ENCODE measurements around the gene EFNB3. TPM values are rescaled to one million over a fixed set of nuclear protein-coding genes. Genes with fewer than 3 reads are reported as not detected.

Gene EFNB3
- total and polyA plus RNA-seq, 10 of the 15 experiments (the other 5 are each of a cell fraction or from before 2014, with no cell fraction given) = 0.01 to 0.13 (median 0.04) TPM; not detected in 5

- ChIA-PET SMC1A (ENCODE audit: uncharacterized antibody, unreplicated experiment) (interaction anchor here (0.7 kb wide), 1 partner anchor 246 kb away, joined by 3 read pairs; no protein-coding TSS in a partner anchor), RAD21 (ENCODE audit: unreplicated experiment) (no interaction called here), CTCF (interaction anchor here (1.0 to 1.7 kb wide), 4 partner anchors 18 to 393 kb away, joined by 3 to 5 read pairs (median 4); no protein-coding TSS in a partner anchor), POLR2A (no interaction called here)
- no peak overlapping the region for H3K9ac ChIP-seq (ENCODE audit: control insufficient read depth, insufficient read depth, low read length)
- intact Hi-C loops (cut with micrococcal nuclease; ENCODE audit: unreplicated experiment) (no loop called here), in situ Hi-C loops (cut with MboI) (no loop called here)
- no peak overlapping the region for H3K4me2 ChIP-seq (ENCODE audit: control insufficient read depth, insufficient read depth)
- H2AFZ ChIP-seq (ENCODE audit: control insufficient read depth, low read depth, low read length) = no peak overlapping the region
- H3K27ac ChIP-seq (ENCODE audit: control insufficient read depth, insufficient read depth) = no peak overlapping the region
- ATAC-seq = no peak
- no peak for DNase-seq (ENCODE audit: low read depth, low spot score)
- no peak overlapping the region for H3K4me3 ChIP-seq
- no peaks in the 10 kb centered on the region for H4K20me1 ChIP-seq (ENCODE audit: control insufficient read depth, insufficient read depth)
- H3K4me1 ChIP-seq (ENCODE audit: control insufficient read depth, insufficient read depth, low read length) = no peaks in the 10 kb centered on the region
- BruUV-seq (replicated peaks) = no TSS peak
- TF ChIP-seq RUNX3 (IDR thresholded peaks at IDR 0.05; ENCODE audit: low read length) = no peak
- TF ChIP-seq EED (IDR thresholded peaks at IDR 0.05; ENCODE audit: low read depth) = no peak
- peak; percentile 69 for TF ChIP-seq POLR2A (IDR thresholded peaks at IDR 0.05; ENCODE audit: low read depth, low read length)
- no peak for TF ChIP-seq STAT1 (conservative IDR thresholded peaks at IDR 0.05)
- TF ChIP-seq HDAC2 (IDR thresholded peaks at IDR 0.05) = no peak
- peak; percentile 8 for TF ChIP-seq BCL3 (IDR thresholded peaks at IDR 0.05; ENCODE audit: borderline replicate concordance, insufficient read depth, low read depth, low read length, poor library complexity, severe bottlenecking)
- peaks cover 8 to 25% of the 10 kb centered on the region in 2 experiments; a peak in 3 of 4 replicates for H3K36me3 ChIP-seq (ENCODE audit: control insufficient read depth in 2 of 2, insufficient read depth in 2 of 2, low read length in 1 of 2)
- 89% methylated on average over 10 of the region's 10 CpGs for WGBS (ENCODE audit: insufficient coverage, insufficient replicate concordance, low lambda C conversion rate, missing lambda C conversion rate)
- no peaks in the 10 kb centered on the region for H3K9me3 ChIP-seq (replicated peaks; ENCODE audit: control insufficient read depth, insufficient read depth, low read length)
- no peak for FAIRE-seq
- no peaks in the 10 kb centered on the region for H3K79me2 ChIP-seq (ENCODE audit: control insufficient read depth, insufficient read depth, low read length)
- no peaks in the 10 kb centered on the region for H3K27me3 ChIP-seq (replicated peaks in 1 of 2; ENCODE audit: control insufficient read depth in 2 of 2, insufficient read depth in 2 of 2, low read length in 1 of 2)
Measured at GRCh38 chr17:7667656-7668406, 37.2 kb upstream of the EFNB3 start.
